Measurements from ENCODE around the gene LTBP2.

Gene LTBP2

GRCh38 chr14:74475678-74476077, 136.4 kb downstream of the LTBP2 start:
- no peaks in the 10 kb centered on the region for H3K9me2 ChIP-seq (replicated peaks; ENCODE audit: control insufficient read depth, low read length)
- H3K79me2 ChIP-seq (ENCODE audit: control insufficient read depth, low read length), result no peaks in the 10 kb centered on the region
- H3K4me2 ChIP-seq (ENCODE audit: low read length), result no peak overlapping the region
- H3K27me3 ChIP-seq (ENCODE audit: control insufficient read depth, low read length), result peaks cover 3% of the 10 kb centered on the region; the same call in 1 of the 2 replicates
- no peaks in the 10 kb centered on the region for H3F3A ChIP-seq (ENCODE audit: control insufficient read depth, insufficient read depth)
- H3K9me3 ChIP-seq (ENCODE audit: control insufficient read depth, insufficient read depth, low read length), result no peaks in the 10 kb centered on the region
- H3K27ac ChIP-seq (ENCODE audit: low read depth, low read length), result no peak overlapping the region
- no peaks in the 10 kb centered on the region for H3K4me1 ChIP-seq (ENCODE audit: control insufficient read depth, low read length)
- H3K36me3 ChIP-seq (ENCODE audit: control insufficient read depth, low read length), result no peaks in the 10 kb centered on the region
- no peaks in the 10 kb centered on the region for H4K20me1 ChIP-seq (ENCODE audit: control insufficient read depth, insufficient read depth, low read depth, low read length)
- H3K4me3 ChIP-seq (ENCODE audit: low read length), result no peak overlapping the region
- no peak for TF ChIP-seq CTCF (IDR thresholded peaks at IDR 0.05; ENCODE audit: low read depth, low read length, poor library complexity, severe bottlenecking)

GRCh38 chr14:74474376-74474775, 137.7 kb downstream of the LTBP2 start:
- peaks cover 4% of the 10 kb centered on the region; the same call in 1 of the 2 replicates for H3K27me3 ChIP-seq (ENCODE audit: control insufficient read depth, low read length)
- H3K36me3 ChIP-seq (ENCODE audit: control insufficient read depth, low read length), result no peaks in the 10 kb centered on the region
- H4K20me1 ChIP-seq (ENCODE audit: control insufficient read depth, insufficient read depth, low read depth, low read length), result no peaks in the 10 kb centered on the region
- H3K4me1 ChIP-seq (ENCODE audit: control insufficient read depth, low read length), result no peaks in the 10 kb centered on the region
- no peak overlapping the region for H3K4me2 ChIP-seq (ENCODE audit: low read length)
- no peak overlapping the region for H3K27ac ChIP-seq (ENCODE audit: low read depth, low read length)
- H3K4me3 ChIP-seq (ENCODE audit: low read length), result no peak overlapping the region
- no peaks in the 10 kb centered on the region for H3F3A ChIP-seq (ENCODE audit: control insufficient read depth, insufficient read depth)
- H3K9me3 ChIP-seq (ENCODE audit: control insufficient read depth, insufficient read depth, low read length), result no peaks in the 10 kb centered on the region
- no peaks in the 10 kb centered on the region for H3K79me2 ChIP-seq (ENCODE audit: control insufficient read depth, low read length)
- H3K9me2 ChIP-seq (replicated peaks; ENCODE audit: control insufficient read depth, low read length), result no peaks in the 10 kb centered on the region
- TF ChIP-seq CTCF (IDR thresholded peaks at IDR 0.05; ENCODE audit: low read depth, low read length, poor library complexity, severe bottlenecking) (no peak), EZH2phosphoT487 (IDR thresholded peaks at IDR 0.05; ENCODE audit: borderline replicate concordance, low read length) (no peak)

GRCh38 chr14:74472601-74473000, 139.4 kb downstream of the LTBP2 start:
- H3K27me3 ChIP-seq (ENCODE audit: control insufficient read depth, low read length), result peaks cover 4% of the 10 kb centered on the region; the same call in 1 of the 2 replicates

More at GRCh38 chr14:74472601-74473000, 139.4 kb downstream of the LTBP2 start:
- Histone ChIP-seq H3K36me3 (ENCODE audit: control insufficient read depth, low read length) (no peaks in the 10 kb centered on the region), H3K27ac (ENCODE audit: low read depth, low read length) (no peak overlapping the region), H3K9me3 (ENCODE audit: control insufficient read depth, insufficient read depth, low read length) (no peaks in the 10 kb centered on the region), H3F3A (ENCODE audit: control insufficient read depth, insufficient read depth) (no peaks in the 10 kb centered on the region), H3K79me2 (ENCODE audit: control insufficient read depth, low read length) (no peaks in the 10 kb centered on the region), H3K4me2 (ENCODE audit: low read length) (no peak overlapping the region), H3K4me1 (ENCODE audit: control insufficient read depth, low read length) (no peaks in the 10 kb centered on the region), H4K20me1 (ENCODE audit: control insufficient read depth, insufficient read depth, low read depth, low read length) (no peaks in the 10 kb centered on the region), H3K9me2 (replicated peaks; ENCODE audit: control insufficient read depth, low read length) (no peaks in the 10 kb centered on the region), H3K4me3 (ENCODE audit: low read length) (no peak overlapping the region)
- TF ChIP-seq EZH2phosphoT487 (IDR thresholded peaks at IDR 0.05; ENCODE audit: borderline replicate concordance, low read length) (no peak), CTCF (IDR thresholded peaks at IDR 0.05; ENCODE audit: low read depth, low read length, poor library complexity, severe bottlenecking) (no peak)

Measured in DOHH2 (cell line).